ENCODE measurements around the gene POLE2.
A peak's percentile ranks its signal among the peaks of the same experiment; 100 is the strongest.
"Not testable (repeated sequence)": the region's sequence is repeated elsewhere in the genome, so short reads cannot be mapped to it uniquely, and the experiment has no call there.

The POLE2 gene

GRCh38 chr14:49703965-49704364 lies 16.0 kb upstream of the POLE2 start:
- Mint-ChIP-seq H3K27ac (no peak overlapping the region), H3K4me1 (no peaks in the 10 kb centered on the region), H3K4me3 (no peak overlapping the region), H3K36me3 (ENCODE audit: low read depth) (peaks cover 4% of the 10 kb centered on the region), H3K27me3 (ENCODE audit: low read depth) (no peaks in the 10 kb centered on the region), H3K9me3 (no peaks in the 10 kb centered on the region)
- TF ChIP-seq, protein P1, sequence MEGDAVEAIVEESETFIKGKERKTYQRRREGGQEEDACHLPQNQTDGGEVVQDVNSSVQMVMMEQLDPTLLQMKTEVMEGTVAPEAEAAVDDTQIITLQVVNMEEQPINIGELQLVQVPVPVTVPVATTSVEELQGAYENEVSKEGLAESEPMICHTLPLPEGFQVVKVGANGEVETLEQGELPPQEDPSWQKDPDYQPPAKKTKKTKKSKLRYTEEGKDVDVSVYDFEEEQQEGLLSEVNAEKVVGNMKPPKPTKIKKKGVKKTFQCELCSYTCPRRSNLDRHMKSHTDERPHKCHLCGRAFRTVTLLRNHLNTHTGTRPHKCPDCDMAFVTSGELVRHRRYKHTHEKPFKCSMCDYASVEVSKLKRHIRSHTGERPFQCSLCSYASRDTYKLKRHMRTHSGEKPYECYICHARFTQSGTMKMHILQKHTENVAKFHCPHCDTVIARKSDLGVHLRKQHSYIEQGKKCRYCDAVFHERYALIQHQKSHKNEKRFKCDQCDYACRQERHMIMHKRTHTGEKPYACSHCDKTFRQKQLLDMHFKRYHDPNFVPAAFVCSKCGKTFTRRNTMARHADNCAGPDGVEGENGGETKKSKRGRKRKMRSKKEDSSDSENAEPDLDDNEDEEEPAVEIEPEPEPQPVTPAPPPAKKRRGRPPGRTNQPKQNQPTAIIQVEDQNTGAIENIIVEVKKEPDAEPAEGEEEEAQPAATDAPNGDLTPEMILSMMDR (IDR thresholded peaks at IDR 0.05; ENCODE audit: unreplicated experiment in 3 of 3), result no peak

- TF ChIP-seq, protein P1 (IDR thresholded peaks at IDR 0.05; ENCODE audit: unreplicated experiment in 3 of 3), result no peak
- H3K27ac Mint-ChIP-seq, result no peak overlapping the region
- H3K4me3 Mint-ChIP-seq, result no peak overlapping the region
- H3K4me1 Mint-ChIP-seq, result no peaks in the 10 kb centered on the region
- H3K36me3 Mint-ChIP-seq (ENCODE audit: low read depth), result peaks cover 4% of the 10 kb centered on the region
- H3K27me3 Mint-ChIP-seq (ENCODE audit: low read depth), result no peaks in the 10 kb centered on the region
- H3K9me3 Mint-ChIP-seq, result no peaks in the 10 kb centered on the region
Observed at GRCh38 chr14:49702725-49703124, 14.7 kb upstream of the POLE2 start.

- Mint-ChIP-seq H3K4me3 (peak overlapping the region; percentile 78 to 88 (median 83)), H3K4me1 (peaks cover 17% of the 10 kb centered on the region), H3K27ac (peak overlapping the region; percentile 97 to 98 (median 98))
- not testable (repeated sequence) for H3K27me3 Mint-ChIP-seq (ENCODE audit: low read depth); H3K9me3 Mint-ChIP-seq; H3K36me3 Mint-ChIP-seq (ENCODE audit: low read depth)
Observed at GRCh38 chr14:49693735-49694124, 5.7 kb upstream of the POLE2 start.

DNA sequence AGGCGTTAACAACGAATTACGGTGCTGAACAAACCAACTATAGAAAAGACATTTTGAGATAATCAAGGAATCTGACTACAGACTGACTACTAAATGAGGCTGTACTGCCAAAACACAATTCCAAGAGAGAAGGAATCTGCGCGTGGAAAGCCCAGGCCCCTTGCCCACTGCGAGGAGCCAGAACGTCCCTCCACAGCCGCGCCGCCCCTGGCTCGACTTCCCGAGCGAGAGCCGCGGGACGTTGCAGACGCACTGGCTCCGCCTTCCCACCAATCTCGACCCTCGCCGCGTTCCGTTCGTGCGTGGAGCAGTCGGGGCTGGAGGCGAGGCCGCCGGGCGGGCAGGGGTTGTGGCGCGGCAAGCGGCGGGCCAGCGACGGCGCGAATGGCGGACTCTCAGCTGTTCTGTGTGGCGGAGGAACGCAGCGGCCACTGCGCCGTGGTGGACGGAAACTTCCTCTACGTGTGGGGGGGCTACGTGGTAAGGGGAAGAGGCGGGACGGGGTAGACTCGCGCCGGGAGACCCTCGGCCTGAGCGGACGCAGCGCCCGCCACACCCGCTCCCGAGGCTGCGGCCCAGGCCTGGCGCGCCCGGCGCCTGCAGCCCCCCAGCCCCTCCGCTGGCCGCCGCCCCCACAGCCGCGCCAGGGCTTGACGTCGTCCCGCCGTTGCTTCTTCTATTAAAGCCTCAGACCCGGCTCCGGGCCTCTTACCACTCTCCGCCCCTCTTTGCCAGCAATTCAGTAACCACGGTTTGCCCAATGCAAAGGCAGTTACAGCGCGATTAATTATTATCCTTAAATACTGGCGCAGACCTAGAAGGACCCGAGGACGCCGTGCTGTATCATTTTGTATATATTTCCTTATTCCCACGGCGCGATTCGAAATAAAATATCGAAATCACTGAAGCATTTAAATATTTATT lies 5.1 kb upstream of the POLE2 start, which contains the start of gene KLHDC1:
Gene KLHDC1 (plus strand): TSS at position 310 of the 924 bp plus-strand sequence. CDS start 75 bp downstream, at position 385.
- Mint-ChIP-seq H3K4me3 (peak within 1 kb of the TSS; percentile 78 to 88 (median 83)), H3K9me3 (no peaks in the 10 kb centered on the region), H3K4me1 (peaks cover 17% of the 10 kb centered on the region), H3K36me3 (ENCODE audit: low read depth) (no peaks in the 10 kb centered on the region), H3K27ac (peak within 1 kb of the TSS; percentile 97 to 98 (median 98)), H3K27me3 (ENCODE audit: low read depth) (peaks cover 3% of the 10 kb centered on the region)
- TF ChIP-seq, protein P1 (IDR thresholded peaks at IDR 0.05; ENCODE audit: unreplicated experiment in 3 of 3), result no peak

- peak overlapping the region; percentile 97 to 98 (median 98) for H3K27ac Mint-ChIP-seq
- peaks cover 18% of the 10 kb centered on the region for H3K4me1 Mint-ChIP-seq
- H3K27me3 Mint-ChIP-seq (ENCODE audit: low read depth), result peaks cover 3% of the 10 kb centered on the region
- H3K9me3 Mint-ChIP-seq, result no peaks in the 10 kb centered on the region
- H3K4me3 Mint-ChIP-seq, result peak overlapping the region; percentile 78 to 88 (median 83)
- TF ChIP-seq, protein P1 (IDR thresholded peaks at IDR 0.05; ENCODE audit: unreplicated experiment in 3 of 3), result no peak
- no peaks in the 10 kb centered on the region for H3K36me3 Mint-ChIP-seq (ENCODE audit: low read depth)
Observed at GRCh38 chr14:49692193-49692757, 4.3 kb upstream of the POLE2 start.

DNA sequence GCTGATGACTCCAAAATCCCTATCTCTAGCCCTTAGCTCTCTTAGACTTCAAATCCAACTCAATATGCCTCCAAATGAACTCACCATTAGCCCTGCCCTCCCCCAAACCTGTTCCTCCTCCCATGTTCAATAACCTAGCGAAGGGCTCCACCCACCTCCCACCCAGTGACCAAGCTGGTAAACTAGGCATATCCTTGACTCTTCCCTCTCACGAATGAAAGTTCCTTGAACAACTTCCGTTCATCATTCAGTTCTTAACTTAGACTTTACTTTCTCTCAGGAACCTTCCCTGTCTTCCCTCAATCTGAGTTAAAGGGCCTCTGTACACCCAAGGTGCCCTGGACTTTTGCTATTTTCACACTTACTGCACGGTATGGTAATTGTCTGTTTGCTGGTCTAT lies 3.0 kb upstream of the POLE2 start:
- TF ChIP-seq, protein P1 (IDR thresholded peaks at IDR 0.05; ENCODE audit: unreplicated experiment in 3 of 3), result no peak
- H3K36me3 Mint-ChIP-seq (ENCODE audit: low read depth), result no peaks in the 10 kb centered on the region
- peak overlapping the region; percentile 78 to 88 (median 83) for H3K4me3 Mint-ChIP-seq
- peaks cover 3% of the 10 kb centered on the region for H3K27me3 Mint-ChIP-seq (ENCODE audit: low read depth)
- H3K4me1 Mint-ChIP-seq, result peaks cover 22% of the 10 kb centered on the region
- H3K9me3 Mint-ChIP-seq, result no peaks in the 10 kb centered on the region
- peak overlapping the region; percentile 97 to 98 (median 98) for H3K27ac Mint-ChIP-seq
